Ascending aorta (tissue), 2 donors: Measurements from ENCODE around the gene TEAD1. TPM values are rescaled to one million over a fixed set of nuclear protein-coding genes. Genes with fewer than 3 reads are reported as not detected.
A peak's percentile ranks its signal among the peaks of the same experiment; 100 is the strongest.

Experiments
- DNase-seq, 2 donors: peaks; one replicate each; pipeline ENCODE4 v3.0.0-alpha.2; 2019; ENCODE audit warnings: low spot score in 2 of 2
- H3K27ac ChIP-seq, 2 donors: fragments of 200-600 bp; sonication (generic); one replicate each; pipeline ENCODE4 v1.5.1; 2016 to 2017; ENCODE audit warnings: mild to moderate bottlenecking in 1 of 2
- H3K27me3 ChIP-seq: fragments of 200-600 bp; sonication (generic); one replicate; pipeline ENCODE4 v1.5.1; 2017
- H3K36me3 ChIP-seq, 2 donors: fragments of 200-600 bp; sonication (generic); one replicate each; pipeline ENCODE4 v1.5.1; 2016
- H3K4me1 ChIP-seq, 2 donors: fragments of 200-600 bp; sonication (generic); one replicate each; pipeline ENCODE4 v1.5.1; 2016 to 2017; ENCODE audit warnings: mild to moderate bottlenecking in 1 of 2
- H3K4me3 ChIP-seq, 2 donors: fragments of 200-600 bp; sonication (generic); one replicate each; pipeline ENCODE4 v1.5.1; 2016 to 2017; ENCODE audit warnings: mild to moderate bottlenecking in 1 of 2
- H3K9me3 ChIP-seq, 2 donors: fragments of 200-600 bp; sonication (generic); one replicate each; pipeline ENCODE4 v1.5.1; 2016
- intact Hi-C: fragments of 100-400 bp; cut with DNase I; formaldehyde crosslinking; loops from one replicate; pipeline ENCODE4 v1.15.1; 2023
- total RNA-seq: library from RNA; depleted of rRNA; stranded (reverse); fragments of >200 nt; gene quantifications from one replicate; pipeline ENCODE4 v1.1.0, GENCODE V29; 2016
- TF ChIP-seq, protein P1 (sequence below), 3 experiments: fragments of 200-600 bp in 2 of 3; fragments of 450-650 bp in 1 of 3; sonication (generic) in 2 of 3; IDR thresholded peaks; one replicate each; pipeline ENCODE4 v1.5.1; 2016 to 2019; ENCODE audit warnings: antibody characterized with exemption in 3 of 3, mild to moderate bottlenecking in 1 of 3, moderate library complexity in 1 of 3

The TEAD1 gene
- total RNA-seq, 1 donor from 2014 or later, result 112 TPM

DNA sequence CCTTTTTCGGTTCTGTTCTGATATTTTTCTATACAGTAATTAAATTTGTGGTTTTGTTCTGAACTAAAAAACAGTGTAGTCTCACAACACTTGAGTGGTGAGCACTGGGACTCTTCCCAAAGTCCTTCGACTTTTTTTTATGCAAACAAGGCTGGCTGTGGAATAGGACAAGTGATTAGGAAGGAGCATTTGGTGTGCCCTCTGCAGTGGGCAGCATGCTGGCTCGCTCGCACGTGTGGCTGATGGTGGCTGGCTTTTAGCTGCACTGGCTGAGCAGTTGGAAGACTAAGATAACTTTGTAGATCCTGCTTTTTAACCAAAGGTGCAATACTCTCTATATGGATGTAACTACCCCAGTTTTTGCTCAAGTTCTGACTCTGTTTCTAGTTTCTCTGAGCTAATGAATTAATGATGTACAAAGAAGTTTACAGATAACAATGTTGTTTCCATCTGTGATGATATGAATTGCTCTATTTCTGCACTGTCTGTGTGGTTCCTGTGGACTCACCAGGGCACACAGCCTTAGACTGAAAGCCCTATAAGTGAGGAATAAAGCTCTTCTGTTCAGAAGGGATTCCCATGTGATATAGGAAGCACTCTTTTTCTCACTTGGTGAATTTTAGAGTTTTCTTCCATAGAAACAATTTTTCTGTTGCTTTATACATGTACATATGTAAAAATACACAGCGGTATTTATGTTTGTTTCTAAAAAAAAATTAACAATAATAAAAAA lies 191.8 kb downstream of the TEAD1 start:
- DNase-seq, result no peak
- TF ChIP-seq, protein P1, sequence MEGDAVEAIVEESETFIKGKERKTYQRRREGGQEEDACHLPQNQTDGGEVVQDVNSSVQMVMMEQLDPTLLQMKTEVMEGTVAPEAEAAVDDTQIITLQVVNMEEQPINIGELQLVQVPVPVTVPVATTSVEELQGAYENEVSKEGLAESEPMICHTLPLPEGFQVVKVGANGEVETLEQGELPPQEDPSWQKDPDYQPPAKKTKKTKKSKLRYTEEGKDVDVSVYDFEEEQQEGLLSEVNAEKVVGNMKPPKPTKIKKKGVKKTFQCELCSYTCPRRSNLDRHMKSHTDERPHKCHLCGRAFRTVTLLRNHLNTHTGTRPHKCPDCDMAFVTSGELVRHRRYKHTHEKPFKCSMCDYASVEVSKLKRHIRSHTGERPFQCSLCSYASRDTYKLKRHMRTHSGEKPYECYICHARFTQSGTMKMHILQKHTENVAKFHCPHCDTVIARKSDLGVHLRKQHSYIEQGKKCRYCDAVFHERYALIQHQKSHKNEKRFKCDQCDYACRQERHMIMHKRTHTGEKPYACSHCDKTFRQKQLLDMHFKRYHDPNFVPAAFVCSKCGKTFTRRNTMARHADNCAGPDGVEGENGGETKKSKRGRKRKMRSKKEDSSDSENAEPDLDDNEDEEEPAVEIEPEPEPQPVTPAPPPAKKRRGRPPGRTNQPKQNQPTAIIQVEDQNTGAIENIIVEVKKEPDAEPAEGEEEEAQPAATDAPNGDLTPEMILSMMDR (IDR thresholded peaks at IDR 0.05), result no peak
- Histone ChIP-seq H3K27me3 (no peaks in the 10 kb centered on the region), H3K4me3 (no peak overlapping the region), H3K4me1 (peaks cover 0 to 8% of the 10 kb centered on the region in 2 donors), H3K9me3 (no peaks in the 10 kb centered on the region), H3K36me3 (no peaks in the 10 kb centered on the region), H3K27ac (no peak overlapping the region)
- intact Hi-C loops, result no loop called here

DNA sequence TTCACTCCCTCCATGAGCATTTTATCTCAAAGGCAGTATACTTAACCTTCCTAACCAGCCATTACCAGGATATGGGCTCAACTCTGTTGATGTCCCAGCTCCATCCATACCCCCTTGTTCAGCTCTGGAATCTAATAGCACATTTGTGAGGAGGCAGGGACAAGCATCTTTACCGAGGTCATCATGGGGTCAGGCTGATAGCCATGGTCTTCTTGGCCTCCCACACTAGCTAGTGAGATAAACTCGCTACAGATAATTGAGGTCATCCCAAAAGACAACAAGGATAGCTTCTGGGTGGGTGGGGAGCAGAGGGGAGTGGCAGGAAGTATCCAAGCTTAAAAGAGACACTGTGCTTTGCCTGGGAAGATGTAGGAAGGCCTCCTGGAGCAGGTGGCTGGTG lies 193.3 kb downstream of the TEAD1 start:
- Histone ChIP-seq H3K27me3 (no peaks in the 10 kb centered on the region), H3K4me1 (peaks cover 0 to 2% of the 10 kb centered on the region in 2 donors), H3K27ac (no peak overlapping the region), H3K36me3 (no peaks in the 10 kb centered on the region), H3K4me3 (no peak overlapping the region), H3K9me3 (no peaks in the 10 kb centered on the region)
- intact Hi-C loops, result no loop called here
- TF ChIP-seq, protein P1 (IDR thresholded peaks at IDR 0.05), result no peak
- no peak for DNase-seq

DNA sequence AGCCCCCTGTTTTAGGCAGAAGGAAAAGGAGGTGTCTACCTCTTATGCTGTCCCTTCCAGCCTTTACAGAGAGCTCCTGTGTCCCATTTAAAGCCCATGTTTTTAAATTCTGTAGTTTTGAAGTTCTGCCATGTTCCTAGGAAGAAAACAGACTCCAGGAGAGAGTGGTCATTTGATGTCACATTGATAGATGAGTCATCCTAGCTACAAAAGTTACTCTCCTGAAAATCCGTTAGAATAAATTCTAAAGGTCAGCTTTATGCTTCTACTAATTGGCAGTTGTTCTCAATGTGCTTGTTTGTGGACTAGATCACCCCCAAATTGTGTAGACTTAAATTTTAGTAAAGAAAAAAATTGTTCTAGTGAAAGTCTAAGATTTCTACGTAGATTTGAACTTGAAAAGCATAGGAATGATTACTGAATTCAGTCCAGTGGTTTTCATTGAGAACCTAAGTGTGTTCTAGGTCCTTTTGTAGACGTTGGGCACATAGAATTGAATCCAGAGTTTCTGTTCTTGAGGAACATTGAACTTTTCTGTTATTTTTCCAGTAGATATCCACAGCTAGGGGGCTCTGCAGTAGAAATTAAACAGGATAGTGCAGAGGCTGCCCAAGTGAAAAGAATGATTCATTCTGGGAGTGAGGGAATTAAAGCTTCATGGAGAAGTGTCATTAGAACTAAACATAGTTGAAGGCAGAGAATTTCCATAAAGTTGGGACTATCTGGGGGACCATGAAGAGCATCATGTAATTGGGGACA lies 194.3 kb downstream of the TEAD1 start:
- Histone ChIP-seq H3K27me3 (no peaks in the 10 kb centered on the region), H3K4me1 (no peaks in the 10 kb centered on the region), H3K9me3 (no peaks in the 10 kb centered on the region), H3K4me3 (no peak overlapping the region), H3K36me3 (no peaks in the 10 kb centered on the region), H3K27ac (no peak overlapping the region)
- DNase-seq, result no peak
- intact Hi-C loops, result no loop called here
- TF ChIP-seq, protein P1 (IDR thresholded peaks at IDR 0.05), result peak in 2 of 3 experiments; percentile 14 to 26

DNA sequence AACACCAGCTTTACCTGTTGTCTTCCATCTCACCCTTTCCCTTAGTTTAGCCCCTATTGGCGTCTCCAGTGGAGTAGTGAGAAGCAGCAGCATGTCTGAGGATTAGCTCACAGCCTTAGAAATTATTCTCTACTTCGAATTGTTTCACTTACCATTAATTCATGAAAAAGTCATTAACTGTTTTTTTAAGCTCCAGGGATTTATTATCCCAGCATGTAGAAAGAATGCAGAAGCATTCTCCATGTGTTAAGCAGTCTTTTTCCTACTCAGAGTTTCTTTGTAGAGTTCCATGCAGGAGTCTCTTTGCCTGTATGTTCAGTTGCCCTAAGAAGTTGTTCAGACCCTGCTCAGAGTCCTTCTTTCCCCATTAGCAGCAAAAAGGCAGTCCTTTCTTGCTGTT lies 197.0 kb downstream of the TEAD1 start:
- Histone ChIP-seq H3K27me3 (no peaks in the 10 kb centered on the region), H3K4me3 (no peak overlapping the region), H3K4me1 (no peaks in the 10 kb centered on the region), H3K27ac (no peak overlapping the region), H3K36me3 (no peaks in the 10 kb centered on the region), H3K9me3 (no peaks in the 10 kb centered on the region)
- intact Hi-C loops, result no loop called here
- TF ChIP-seq, protein P1 (IDR thresholded peaks at IDR 0.05), result no peak
- DNase-seq, result no peak

DNA sequence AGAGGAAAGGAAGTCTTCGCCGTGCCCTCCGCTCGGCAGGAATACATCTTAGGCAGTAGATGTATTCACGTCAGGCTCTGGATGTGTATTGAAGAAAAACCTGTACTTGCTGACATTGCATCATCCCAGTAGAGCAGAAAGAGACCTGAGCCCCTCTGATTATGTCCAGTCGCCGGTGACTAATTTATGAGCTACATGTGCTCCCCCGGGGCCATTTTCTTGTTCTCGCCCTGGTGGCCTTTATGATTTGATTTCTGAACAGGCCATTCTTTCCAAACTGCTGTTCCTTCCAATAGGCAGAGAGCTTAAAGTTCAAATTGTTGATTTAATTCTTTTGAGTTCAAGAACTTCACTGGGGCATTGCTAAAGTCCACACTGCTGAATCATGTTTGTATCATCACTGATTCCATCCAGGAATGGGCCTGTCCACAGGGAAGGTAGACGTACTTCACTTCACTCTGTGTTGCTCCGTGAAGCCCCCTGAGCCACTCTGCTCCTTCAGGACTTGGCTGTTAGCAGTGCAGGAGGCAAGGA lies 197.6 kb downstream of the TEAD1 start:
- no peak for DNase-seq
- H3K27ac ChIP-seq, result no peak overlapping the region
- H3K36me3 ChIP-seq, result no peaks in the 10 kb centered on the region
- TF ChIP-seq, protein P1 (IDR thresholded peaks at IDR 0.05), result no peak
- no peaks in the 10 kb centered on the region for H3K9me3 ChIP-seq
- no peaks in the 10 kb centered on the region for H3K27me3 ChIP-seq
- intact Hi-C loops, result no loop called here
- H3K4me3 ChIP-seq, result no peak overlapping the region
- no peaks in the 10 kb centered on the region for H3K4me1 ChIP-seq
